ENCODE results near the gene MCOLN1. TPM values are rescaled to one million over a fixed set of nuclear protein-coding genes. Genes with fewer than 3 reads are reported as not detected.

Gene MCOLN1
- total and polyA plus RNA-seq, 2 donors (not counting 3 experiments of a cell fraction or from before 2014, with no cell fraction given) = 23.0 to 60.9 TPM

- ChIA-PET POLR2A (no interaction called here), CTCF (no interaction called here)
- no peaks in the 10 kb centered on the region for H3K79me2 ChIP-seq (ENCODE audit: control insufficient read depth, insufficient read depth, low read length)
- H3K9ac ChIP-seq (replicated peaks; ENCODE audit: extremely low read depth, insufficient read depth, low read length) = no peak overlapping the region
- TF ChIP-seq FOS (IDR thresholded peaks at IDR 0.05; ENCODE audit: borderline replicate concordance, insufficient read depth, low read length) (no peak), POLR2AphosphoS5 (IDR thresholded peaks at IDR 0.05; ENCODE audit: insufficient read depth, low read depth, low read length) (no peak), POLR2A (IDR thresholded peaks at IDR 0.05; ENCODE audit: low read depth, low read length) (no peak), CTCF (IDR thresholded peaks at IDR 0.05; ENCODE audit: extremely low read depth in 1 of 2, insufficient read depth in 1 of 2, low read depth in 1 of 2, low read length in 2 of 2) (no peak)
- no TSS peak for BruUV-seq (replicated peaks)
- H3K9me3 ChIP-seq (replicated peaks; ENCODE audit: control insufficient read depth, insufficient read depth, low read length) = no peaks in the 10 kb centered on the region
- H3K27ac ChIP-seq (ENCODE audit: insufficient read depth, low read depth, low read length) = no peak overlapping the region
- H3K27me3 ChIP-seq (ENCODE audit: control insufficient read depth in 2 of 2, insufficient read depth in 2 of 2, low read length in 2 of 2) = no peaks in the 10 kb centered on the region
- dilution Hi-C loops (cut with MboI; ENCODE audit: extremely low pct_ligation_motif_present, low sequenced_read_pairs) (no loop called here), intact Hi-C loops (cut with micrococcal nuclease) (no loop called here)
- DNase-seq (ENCODE audit: low read depth, low spot score) (no peak), FAIRE-seq (no peak)
- H2AFZ ChIP-seq (ENCODE audit: low read depth, low read length) = no peak overlapping the region
- no peaks in the 10 kb centered on the region for H4K20me1 ChIP-seq (replicated peaks; ENCODE audit: control insufficient read depth, extremely low read depth, insufficient read depth, low read length)
- peaks cover 3 to 34% of the 10 kb centered on the region in 2 experiments for H3K36me3 ChIP-seq (ENCODE audit: control insufficient read depth in 2 of 2, extremely low read depth in 1 of 2, insufficient read depth in 2 of 2, low read length in 2 of 2)
- no peak overlapping the region for H3K4me3 ChIP-seq (replicated peaks in 1 of 3; ENCODE audit: insufficient read depth in 1 of 3, low read depth in 1 of 3, low read length in 3 of 3)
- H3K9me1 ChIP-seq (replicated peaks; ENCODE audit: control insufficient read depth, extremely low read depth, insufficient read depth, low read length) = no peaks in the 10 kb centered on the region
- no peaks in the 10 kb centered on the region for H3K4me1 ChIP-seq (ENCODE audit: control insufficient read depth, extremely low read depth, insufficient read depth, low read length)
- H3K4me2 ChIP-seq (ENCODE audit: insufficient read depth, low read length) = no peak overlapping the region
Measured at GRCh38 chr19:7547159-7547558, 24.7 kb downstream of the MCOLN1 start.

GRCh38 chr19:7549429-7550148 lies 27.2 kb downstream of the MCOLN1 start:
- no TSS peak for BruUV-seq (replicated peaks)
- no peaks in the 10 kb centered on the region for H3K4me1 ChIP-seq (ENCODE audit: control insufficient read depth, extremely low read depth, insufficient read depth, low read length)
- no peaks in the 10 kb centered on the region for H3K9me3 ChIP-seq (replicated peaks; ENCODE audit: control insufficient read depth, insufficient read depth, low read length)
- no peak overlapping the region for H3K4me2 ChIP-seq (ENCODE audit: insufficient read depth, low read length)
- no peaks in the 10 kb centered on the region for H3K79me2 ChIP-seq (ENCODE audit: control insufficient read depth, insufficient read depth, low read length)
- intact Hi-C loops (cut with micrococcal nuclease) (no loop called here), dilution Hi-C loops (cut with MboI; ENCODE audit: extremely low pct_ligation_motif_present, low sequenced_read_pairs) (no loop called here)
- no peak overlapping the region for H3K27ac ChIP-seq (ENCODE audit: insufficient read depth, low read depth, low read length)
- no peak overlapping the region for H2AFZ ChIP-seq (ENCODE audit: low read depth, low read length)
- no peak overlapping the region for H3K9ac ChIP-seq (replicated peaks; ENCODE audit: extremely low read depth, insufficient read depth, low read length)
- FAIRE-seq (no peak), DNase-seq (ENCODE audit: low read depth, low spot score) (no peak)
- ChIA-PET POLR2A (interaction anchor here (0.5 kb wide), 1 partner anchor 255 kb away, joined by 5 read pairs; no protein-coding TSS in a partner anchor), CTCF (interaction anchor here (2.2 kb wide), 1 partner anchor 19 kb away, joined by 6 read pairs; no protein-coding TSS in a partner anchor)
- no peak overlapping the region for H3K4me3 ChIP-seq (replicated peaks in 1 of 3; ENCODE audit: insufficient read depth in 1 of 3, low read depth in 1 of 3, low read length in 3 of 3)
- peaks cover 0 to 24% of the 10 kb centered on the region in 2 experiments for H3K36me3 ChIP-seq (ENCODE audit: control insufficient read depth in 2 of 2, extremely low read depth in 1 of 2, insufficient read depth in 2 of 2, low read length in 2 of 2)
- no peaks in the 10 kb centered on the region for H3K27me3 ChIP-seq (ENCODE audit: control insufficient read depth in 2 of 2, insufficient read depth in 2 of 2, low read length in 2 of 2)
- TF ChIP-seq POLR2A (IDR thresholded peaks at IDR 0.05; ENCODE audit: low read depth, low read length) (no peak), MYC (IDR thresholded peaks at IDR 0.05; ENCODE audit: low read depth, low read length) (no peak), CTCF (IDR thresholded peaks at IDR 0.05; ENCODE audit: extremely low read depth in 1 of 2, insufficient read depth in 1 of 2, low read depth in 1 of 2, low read length in 2 of 2) (no peak), POLR2AphosphoS5 (IDR thresholded peaks at IDR 0.05; ENCODE audit: insufficient read depth, low read depth, low read length) (no peak), MAX (IDR thresholded peaks at IDR 0.05; ENCODE audit: insufficient read depth, insufficient read length) (no peak), GATA2 (IDR thresholded peaks at IDR 0.05; ENCODE audit: insufficient read depth, insufficient read length, low read depth, low read length) (no peak), EZH2 (IDR thresholded peaks at IDR 0.05; ENCODE audit: borderline replicate concordance, low read depth, low read length, severe bottlenecking) (no peak), JUN (IDR thresholded peaks at IDR 0.05; ENCODE audit: borderline replicate concordance, insufficient read depth, insufficient read length, low read depth) (no peak), FOS (IDR thresholded peaks at IDR 0.05; ENCODE audit: borderline replicate concordance, insufficient read depth, low read length) (no peak)
- H3K9me1 ChIP-seq (replicated peaks; ENCODE audit: control insufficient read depth, extremely low read depth, insufficient read depth, low read length) = no peaks in the 10 kb centered on the region
- H4K20me1 ChIP-seq (replicated peaks; ENCODE audit: control insufficient read depth, extremely low read depth, insufficient read depth, low read length) = no peaks in the 10 kb centered on the region
